Measurements from ENCODE around the gene MAN1C1. TPM values are rescaled to one million over a fixed set of nuclear protein-coding genes. Genes with fewer than 3 reads are reported as not detected.

Gene MAN1C1
- total RNA-seq, 2 donors from 2014 or later, result 4.4 to 10.9 TPM

GRCh38 chr1:25640646-25641328 is 24.2 kb downstream of the MAN1C1 start:
- Histone ChIP-seq H3K9me3 (peaks cover 0 to 6% (median 0%) of the 10 kb centered on the region in 3 donors), H3K27ac (no peak overlapping the region), H3K27me3 (no peaks in the 10 kb centered on the region), H3K36me3 (replicated peaks in 1 of 2; ENCODE audit: insufficient read depth in 1 of 2, low read depth in 2 of 2) (no peaks in the 10 kb centered on the region), H3K4me1 (no peaks in the 10 kb centered on the region), H3K4me3 (no peak overlapping the region)
- ATAC-seq (no peak), DNase-seq (no peak)
- 71 to 74% methylated on average over 10 of the region's 10 CpGs for WGBS, 2 donors
- TF ChIP-seq CTCF (IDR thresholded peaks at IDR 0.05), result no peak
- TF ChIP-seq POLR2A (IDR thresholded peaks at IDR 0.05), result no peak
- intact Hi-C loops (cut with DNase I), result no loop called here

- 70 to 71% methylated on average over 4 of the region's 4 CpGs for WGBS, 2 donors
- intact Hi-C loops (cut with DNase I), result no loop called here
- H3K36me3 ChIP-seq (replicated peaks in 1 of 2; ENCODE audit: insufficient read depth in 1 of 2, low read depth in 2 of 2), result no peaks in the 10 kb centered on the region
- DNase-seq, result no peak
- no peak overlapping the region for H3K27ac ChIP-seq
- TF ChIP-seq CTCF (IDR thresholded peaks at IDR 0.05), result no peak
- TF ChIP-seq POLR2A (IDR thresholded peaks at IDR 0.05), result no peak
- H3K27me3 ChIP-seq, result no peaks in the 10 kb centered on the region
- no peak overlapping the region for H3K4me3 ChIP-seq
- no peak for ATAC-seq
- H3K4me1 ChIP-seq, result no peaks in the 10 kb centered on the region
- H3K9me3 ChIP-seq, result peaks cover 0 to under 1% (median 0%) of the 10 kb centered on the region in 3 donors
These were observed 24.7 kb downstream of the MAN1C1 start for GRCh38 chr1:25641329-25641725.

- ATAC-seq, result no peak
- Histone ChIP-seq H3K9me3 (no peaks in the 10 kb centered on the region), H3K27me3 (no peaks in the 10 kb centered on the region), H3K27ac (no peak overlapping the region), H3K4me3 (no peak overlapping the region), H3K4me1 (no peaks in the 10 kb centered on the region), H3K36me3 (replicated peaks in 1 of 2; ENCODE audit: insufficient read depth in 1 of 2, low read depth in 2 of 2) (no peaks in the 10 kb centered on the region)
- intact Hi-C loops (cut with DNase I), result no loop called here
- no peak for DNase-seq
- WGBS, 2 donors, result 69 to 75% methylated on average over 8 of the region's 8 CpGs
- TF ChIP-seq CTCF (IDR thresholded peaks at IDR 0.05), result no peak
- no peak for TF ChIP-seq POLR2A (IDR thresholded peaks at IDR 0.05)
These were observed 25.5 kb downstream of the MAN1C1 start for GRCh38 chr1:25641931-25642573.

GRCh38 chr1:25642574-25643108 is 26.1 kb downstream of the MAN1C1 start:
- Histone ChIP-seq H3K27ac (no peak overlapping the region), H3K36me3 (replicated peaks in 1 of 2; ENCODE audit: insufficient read depth in 1 of 2, low read depth in 2 of 2) (no peaks in the 10 kb centered on the region), H3K4me1 (no peaks in the 10 kb centered on the region), H3K9me3 (no peaks in the 10 kb centered on the region), H3K4me3 (no peak overlapping the region), H3K27me3 (no peaks in the 10 kb centered on the region)
- TF ChIP-seq POLR2A (IDR thresholded peaks at IDR 0.05), result no peak
- no peak for TF ChIP-seq CTCF (IDR thresholded peaks at IDR 0.05)
- 63 to 71% methylated on average over 8 of the region's 8 CpGs for WGBS, 2 donors
- ATAC-seq (no peak), DNase-seq (peak in 2 of 4 donors; percentile 29 to 36)
- intact Hi-C loops (cut with DNase I), result no loop called here

All from body of pancreas (tissue), 4 donors.